GM12873 (cell line): ENCODE measurements around the gene SLF2.

Source experiments
- TF ChIP-seq, protein P1 (sequence below): IDR thresholded peaks from 2 replicates; pipeline ENCODE4 v1.5.1; 2012; ENCODE audit warnings: low read depth, mild to moderate bottlenecking, moderate library complexity, low read length, control low read depth; ENCODE audit not compliant: insufficient read depth; ENCODE audit errors: missing control alignments

Gene SLF2

DNA sequence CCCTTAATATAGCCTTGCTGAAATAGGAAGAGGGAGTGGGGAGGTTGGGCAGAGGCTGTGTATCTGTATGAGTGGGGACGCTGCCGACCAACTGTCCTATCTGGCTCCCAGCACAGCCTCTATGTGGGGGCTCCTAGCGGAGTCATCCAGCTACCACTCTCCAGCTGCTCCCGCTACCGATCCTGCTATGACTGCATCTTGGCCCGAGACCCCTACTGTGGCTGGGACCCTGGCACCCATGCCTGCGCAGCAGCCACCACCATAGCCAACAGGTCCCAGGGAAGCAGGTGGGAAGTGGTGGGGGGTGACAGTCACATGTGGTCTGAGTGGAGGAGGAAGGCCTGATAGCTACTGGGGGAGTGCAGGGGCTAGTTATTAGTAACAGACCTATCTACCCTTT, 67.9 kb downstream of the SLF2 start:
- TF ChIP-seq, protein P1, sequence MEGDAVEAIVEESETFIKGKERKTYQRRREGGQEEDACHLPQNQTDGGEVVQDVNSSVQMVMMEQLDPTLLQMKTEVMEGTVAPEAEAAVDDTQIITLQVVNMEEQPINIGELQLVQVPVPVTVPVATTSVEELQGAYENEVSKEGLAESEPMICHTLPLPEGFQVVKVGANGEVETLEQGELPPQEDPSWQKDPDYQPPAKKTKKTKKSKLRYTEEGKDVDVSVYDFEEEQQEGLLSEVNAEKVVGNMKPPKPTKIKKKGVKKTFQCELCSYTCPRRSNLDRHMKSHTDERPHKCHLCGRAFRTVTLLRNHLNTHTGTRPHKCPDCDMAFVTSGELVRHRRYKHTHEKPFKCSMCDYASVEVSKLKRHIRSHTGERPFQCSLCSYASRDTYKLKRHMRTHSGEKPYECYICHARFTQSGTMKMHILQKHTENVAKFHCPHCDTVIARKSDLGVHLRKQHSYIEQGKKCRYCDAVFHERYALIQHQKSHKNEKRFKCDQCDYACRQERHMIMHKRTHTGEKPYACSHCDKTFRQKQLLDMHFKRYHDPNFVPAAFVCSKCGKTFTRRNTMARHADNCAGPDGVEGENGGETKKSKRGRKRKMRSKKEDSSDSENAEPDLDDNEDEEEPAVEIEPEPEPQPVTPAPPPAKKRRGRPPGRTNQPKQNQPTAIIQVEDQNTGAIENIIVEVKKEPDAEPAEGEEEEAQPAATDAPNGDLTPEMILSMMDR: no peak

DNA sequence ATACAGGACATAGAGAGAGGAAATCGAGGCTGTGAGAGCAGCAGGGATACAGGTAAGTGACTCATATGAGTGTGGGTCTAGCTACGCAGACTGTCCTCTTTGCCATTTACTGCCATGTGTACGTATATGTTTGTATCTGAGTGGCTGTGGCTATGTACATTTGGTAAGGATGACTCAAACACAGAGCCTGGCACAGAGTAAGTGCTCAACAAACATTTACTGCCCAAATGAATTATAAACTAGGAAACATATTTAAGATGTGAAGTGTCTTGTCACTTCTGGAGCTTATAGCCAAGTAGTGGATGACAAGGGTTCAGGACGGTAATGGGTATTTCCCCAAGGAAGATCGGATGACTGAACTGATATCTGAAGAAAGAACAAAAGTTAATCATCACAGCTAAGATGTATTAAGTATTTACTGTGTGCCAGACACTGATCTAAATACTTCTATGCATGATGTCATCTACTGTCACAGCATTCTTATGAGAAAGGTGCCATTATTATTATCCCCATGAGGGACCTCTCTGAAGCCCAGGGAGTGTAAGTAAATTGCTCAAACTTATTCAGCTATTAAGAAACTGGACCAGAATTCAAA, 68.5 kb downstream of the SLF2 start:
- TF ChIP-seq, protein P1: no peak

- TF ChIP-seq, protein P1: no peak
Observed at GRCh38 chr10:100982916-100983830, 70.4 kb downstream of the SLF2 start.

- TF ChIP-seq, protein P1: no peak
Observed at GRCh38 chr10:100983868-100984671, 71.3 kb downstream of the SLF2 start.

- TF ChIP-seq, protein P1: no peak
Observed at GRCh38 chr10:100984672-100985177, 72.0 kb downstream of the SLF2 start.

- TF ChIP-seq, protein P1: no peak
Observed at GRCh38 chr10:100985336-100985735, 72.6 kb downstream of the SLF2 start.

GRCh38 chr10:100986623-100986951, 73.8 kb downstream of the SLF2 start:
- TF ChIP-seq, protein P1: no peak
